Nephron progenitor cell (in vitro differentiated cells): ENCODE measurements around the gene DDX53.

Experiments
- DNase-seq: peaks from one replicate; pipeline ENCODE4 v3.0.0; 2021
- H3K27ac Mint-ChIP-seq: 2 replicates; pipeline ENCODE4 v1.8.0; 2021; ENCODE audit warnings: mild to moderate bottlenecking, moderate library complexity, mixed read lengths
- H3K27me3 Mint-ChIP-seq: 2 replicates; pipeline ENCODE4 v1.8.0; 2021; ENCODE audit warnings: mild to moderate bottlenecking, low read depth, mixed read lengths; ENCODE audit not compliant: poor library complexity
- H3K36me3 Mint-ChIP-seq: 2 replicates; pipeline ENCODE4 v1.8.0; 2021; ENCODE audit warnings: low read depth, mixed read lengths
- H3K4me1 Mint-ChIP-seq: 2 replicates; pipeline ENCODE4 v1.8.0; 2021; ENCODE audit warnings: mixed read lengths
- H3K4me3 Mint-ChIP-seq: 2 replicates; pipeline ENCODE4 v1.8.0; 2021; ENCODE audit warnings: mild to moderate bottlenecking, moderate library complexity, mixed read lengths
- H3K9me3 Mint-ChIP-seq: 2 replicates; pipeline ENCODE4 v1.8.0; 2021; ENCODE audit warnings: mild to moderate bottlenecking, moderate library complexity, mixed read lengths
- TF ChIP-seq, protein P1 (sequence below): fragments of 200-600 bp; sonication (generic); IDR thresholded peaks from 2 replicates; pipeline ENCODE4 v1.5.0; 2021; ENCODE audit warnings: antibody characterized with exemption

The DDX53 gene

DNA sequence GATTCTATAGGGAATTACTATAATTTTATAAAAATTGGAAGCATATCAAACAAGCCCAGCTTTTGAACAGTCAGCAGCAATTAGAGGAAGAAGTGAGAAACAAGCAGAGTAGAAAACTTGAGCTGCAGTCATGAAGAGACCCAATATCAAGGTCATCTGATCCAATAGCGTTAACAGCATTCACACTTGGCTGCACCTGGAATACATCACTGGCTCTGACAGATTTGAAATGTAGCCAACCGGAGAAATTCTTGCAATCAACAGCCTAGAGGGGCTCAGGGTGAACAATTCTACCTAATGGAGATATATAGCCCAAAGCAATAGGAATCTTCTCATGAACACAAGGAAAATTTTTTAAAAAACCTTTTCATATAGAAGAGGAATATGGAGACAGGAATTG, 13.6 kb downstream of the DDX53 start:
- DNase-seq: peak; percentile 9
- Mint-ChIP-seq H3K36me3 (no peaks in the 10 kb centered on the region), H3K4me3 (no peak overlapping the region), H3K9me3 (peaks cover 3% of the 10 kb centered on the region), H3K4me1 (no peaks in the 10 kb centered on the region), H3K27ac (no peak overlapping the region), H3K27me3 (no peaks in the 10 kb centered on the region)
- TF ChIP-seq, protein P1, sequence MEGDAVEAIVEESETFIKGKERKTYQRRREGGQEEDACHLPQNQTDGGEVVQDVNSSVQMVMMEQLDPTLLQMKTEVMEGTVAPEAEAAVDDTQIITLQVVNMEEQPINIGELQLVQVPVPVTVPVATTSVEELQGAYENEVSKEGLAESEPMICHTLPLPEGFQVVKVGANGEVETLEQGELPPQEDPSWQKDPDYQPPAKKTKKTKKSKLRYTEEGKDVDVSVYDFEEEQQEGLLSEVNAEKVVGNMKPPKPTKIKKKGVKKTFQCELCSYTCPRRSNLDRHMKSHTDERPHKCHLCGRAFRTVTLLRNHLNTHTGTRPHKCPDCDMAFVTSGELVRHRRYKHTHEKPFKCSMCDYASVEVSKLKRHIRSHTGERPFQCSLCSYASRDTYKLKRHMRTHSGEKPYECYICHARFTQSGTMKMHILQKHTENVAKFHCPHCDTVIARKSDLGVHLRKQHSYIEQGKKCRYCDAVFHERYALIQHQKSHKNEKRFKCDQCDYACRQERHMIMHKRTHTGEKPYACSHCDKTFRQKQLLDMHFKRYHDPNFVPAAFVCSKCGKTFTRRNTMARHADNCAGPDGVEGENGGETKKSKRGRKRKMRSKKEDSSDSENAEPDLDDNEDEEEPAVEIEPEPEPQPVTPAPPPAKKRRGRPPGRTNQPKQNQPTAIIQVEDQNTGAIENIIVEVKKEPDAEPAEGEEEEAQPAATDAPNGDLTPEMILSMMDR: no peak

DNA sequence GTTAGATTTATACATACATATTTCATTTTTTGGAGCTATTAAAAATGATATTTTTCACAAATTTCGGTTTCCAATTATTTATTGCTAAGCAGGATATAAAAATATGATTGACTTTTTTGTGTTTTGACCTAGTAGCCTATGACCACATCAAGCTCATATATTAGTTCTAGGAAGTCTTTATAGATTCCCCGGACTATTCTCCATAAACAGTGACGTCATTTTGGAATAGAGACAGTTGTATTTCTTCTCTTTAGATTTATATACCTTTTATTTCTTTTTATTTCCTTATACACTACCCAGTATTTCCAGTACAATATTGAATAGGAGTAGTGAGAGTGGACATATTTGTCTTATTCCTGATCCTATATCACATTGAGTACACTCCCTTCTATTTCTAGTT, 31.8 kb downstream of the DDX53 start:
- TF ChIP-seq, protein P1: no peak
- no peak overlapping the region for H3K4me3 Mint-ChIP-seq
- H3K36me3 Mint-ChIP-seq: no peaks in the 10 kb centered on the region
- no peak for DNase-seq
- H3K9me3 Mint-ChIP-seq: peaks cover 15% of the 10 kb centered on the region
- H3K27ac Mint-ChIP-seq: no peak overlapping the region
- H3K27me3 Mint-ChIP-seq: no peaks in the 10 kb centered on the region
- no peaks in the 10 kb centered on the region for H3K4me1 Mint-ChIP-seq

DNA sequence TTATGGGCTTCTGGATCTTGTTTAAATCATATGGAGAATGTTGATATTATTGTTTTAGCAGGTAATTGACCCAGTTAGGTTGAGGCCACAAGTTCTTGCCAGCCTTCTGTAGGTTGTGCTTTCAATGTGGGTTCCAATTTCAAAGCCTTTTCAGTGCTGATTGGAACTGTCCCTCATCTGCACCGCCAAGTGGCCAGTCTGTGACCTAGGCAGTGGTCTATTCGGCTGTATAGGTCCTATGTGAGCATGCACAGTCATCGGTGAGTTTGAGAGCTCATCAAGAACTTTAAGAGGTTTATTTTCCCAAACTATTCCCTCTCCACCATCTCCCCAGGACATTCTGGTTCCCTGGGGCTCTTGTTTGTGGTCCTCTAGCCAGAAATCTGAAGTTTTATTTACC, 35.7 kb downstream of the DDX53 start:
- TF ChIP-seq, protein P1: peak; percentile 6
- Mint-ChIP-seq H3K9me3 (peaks cover 6% of the 10 kb centered on the region), H3K27me3 (peaks cover 5% of the 10 kb centered on the region), H3K36me3 (no peaks in the 10 kb centered on the region), H3K4me1 (no peaks in the 10 kb centered on the region), H3K27ac (no peak overlapping the region), H3K4me3 (no peak overlapping the region)
- no peak for DNase-seq

DNA sequence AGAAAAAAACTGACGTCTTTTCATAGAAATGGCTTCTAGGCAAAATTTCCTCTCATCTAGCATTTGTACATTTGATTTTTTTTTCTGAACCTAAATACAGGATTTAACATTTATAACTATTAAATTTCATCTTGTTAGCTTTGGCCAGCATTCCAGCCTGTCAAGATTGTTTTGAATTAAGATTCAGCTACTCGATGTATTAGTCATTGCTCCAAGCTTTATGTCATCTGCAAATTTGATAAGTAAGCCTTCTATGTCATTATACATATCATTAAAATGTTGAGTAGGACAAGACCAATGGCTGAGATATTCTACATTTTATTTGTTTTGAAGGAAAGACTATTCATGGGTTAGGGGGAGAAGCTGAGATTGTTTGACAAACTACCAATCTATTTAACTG, 46.7 kb downstream of the DDX53 start:
- H3K9me3 Mint-ChIP-seq: no peaks in the 10 kb centered on the region
- TF ChIP-seq, protein P1: no peak
- H3K27ac Mint-ChIP-seq: no peak overlapping the region
- DNase-seq: no peak
- no peak overlapping the region for H3K4me3 Mint-ChIP-seq
- H3K4me1 Mint-ChIP-seq: no peaks in the 10 kb centered on the region
- H3K36me3 Mint-ChIP-seq: no peaks in the 10 kb centered on the region
- no peaks in the 10 kb centered on the region for H3K27me3 Mint-ChIP-seq

DNA sequence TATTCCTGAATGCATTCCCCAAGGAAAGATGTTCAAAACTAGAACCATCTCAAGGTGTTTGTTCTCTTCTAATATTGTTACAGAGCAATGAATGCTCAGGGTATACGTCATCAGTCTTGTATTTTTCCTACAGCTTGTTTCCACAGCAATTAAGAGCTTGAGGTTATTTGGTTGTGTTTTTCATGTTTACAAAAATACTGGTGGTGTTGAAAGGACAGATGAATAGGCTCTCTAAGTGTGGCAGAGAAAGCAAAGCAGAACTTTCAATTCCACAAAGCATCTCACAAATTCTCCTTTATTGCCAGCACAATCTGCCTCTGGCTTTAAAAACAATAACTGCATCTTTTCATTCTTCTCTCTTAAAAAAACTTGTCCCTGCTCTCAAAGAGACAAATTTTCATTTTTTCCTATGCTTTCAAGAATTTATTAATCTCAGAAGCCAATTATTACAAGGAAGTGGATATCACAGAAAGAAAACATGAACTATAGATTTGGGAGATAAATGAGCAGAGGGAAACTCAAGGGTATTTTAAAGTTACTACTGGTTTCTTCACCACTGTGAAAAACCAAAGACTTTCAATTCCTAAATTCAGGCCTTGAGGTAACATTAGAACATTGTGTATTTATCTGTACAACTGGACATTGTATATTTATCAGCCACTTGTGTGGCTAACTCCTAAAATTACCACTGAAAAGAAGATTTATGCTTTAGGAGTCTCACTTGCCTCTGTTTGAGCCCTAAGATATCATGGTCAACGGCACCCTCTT, 49.2 kb downstream of the DDX53 start:
- H3K4me3 Mint-ChIP-seq: no peak overlapping the region
- no peak overlapping the region for H3K27ac Mint-ChIP-seq
- DNase-seq: no peak
- no peaks in the 10 kb centered on the region for H3K36me3 Mint-ChIP-seq
- TF ChIP-seq, protein P1: no peak
- no peaks in the 10 kb centered on the region for H3K4me1 Mint-ChIP-seq
- peaks cover 3% of the 10 kb centered on the region for H3K9me3 Mint-ChIP-seq
- no peaks in the 10 kb centered on the region for H3K27me3 Mint-ChIP-seq

DNA sequence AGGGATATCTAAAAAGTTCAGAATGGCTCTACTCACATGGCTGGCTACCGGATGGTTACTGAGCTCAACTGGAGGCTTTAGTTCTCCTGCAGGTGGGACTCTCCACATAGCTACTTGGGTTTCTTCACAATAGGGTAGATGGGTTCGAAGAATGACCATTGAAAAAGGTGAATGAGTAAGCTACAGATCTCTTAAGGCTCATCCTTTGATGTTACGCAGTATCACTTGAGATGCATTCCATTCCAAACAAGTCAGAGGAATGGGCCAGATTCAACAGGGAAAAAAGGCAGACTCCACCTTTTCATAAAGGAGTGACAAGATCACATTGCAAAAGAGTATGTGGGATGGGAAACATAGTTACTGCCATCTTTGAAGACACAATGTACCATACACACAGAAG, 52.6 kb downstream of the DDX53 start:
- no peak overlapping the region for H3K4me3 Mint-ChIP-seq
- no peaks in the 10 kb centered on the region for H3K27me3 Mint-ChIP-seq
- no peaks in the 10 kb centered on the region for H3K4me1 Mint-ChIP-seq
- TF ChIP-seq, protein P1: no peak
- H3K27ac Mint-ChIP-seq: no peak overlapping the region
- no peaks in the 10 kb centered on the region for H3K36me3 Mint-ChIP-seq
- no peak for DNase-seq
- peaks cover 3% of the 10 kb centered on the region for H3K9me3 Mint-ChIP-seq
